Heart left ventricle (tissue), 13 donors: ENCODE measurements around the gene UGGT1.

Experiments used
- CTCF ChIP-seq, 12 donors: fragments of 200-600 bp; sonication (generic) in 4 of 12; IDR thresholded peaks; one replicate each; pipeline versions ENCODE4 v1.5.0 to v1.8.0; 2018 to 2022; ENCODE audit warnings: antibody characterized with exemption in 12 of 12, mild to moderate bottlenecking in 5 of 12
- POLR2A ChIP-seq, 2 donors: fragments of 450-650 bp; IDR thresholded peaks; one replicate each; pipeline ENCODE4 v1.6.1; 2017; ENCODE audit warnings: antibody characterized with exemption in 2 of 2, mild to moderate bottlenecking in 2 of 2, moderate library complexity in 2 of 2
- donor health status: ischemic (EF 13 %, LVEDD 7.1; RV severe dilation, severe dysfunction).
- donor health status: DM: no; HTN: yes; CAD: no.
- donor health status: DM: no; HTN: no; CAD: no.
- donor health status: ischemic (EF 25% LVEDD 6.9; RV normal size, moderate dysfunction).
- donor health status: ischemic (EF 25% LVEDD 5.7; RV mildly dilated, moderate dysfunction).
- donor health status: ischemic (EF 35%, LVEDD 5.7; RV mildly dilated, moderate dysfunction).
- donor health status: nonischemic (EF 11% LVEDD 7.7; RV severe dilation, severe dysfunction).
- donor health status: DM: yes; HTN: yes; CAD: no.
- donor health status: PGD.
- donor health status: ischemic (EF 29% LVEDD 5.4; RV normal size, mild dysfunction).
- donor health status: nonischemic (EF 23%, LVEDD 6.1; RV moderate dilation, normal function).

GRCh38 chr2:128196026-128196425 lies 105.0 kb downstream of the UGGT1 start:
- TF ChIP-seq CTCF (IDR thresholded peaks at IDR 0.05) = no peak
- no peak for TF ChIP-seq POLR2A (IDR thresholded peaks at IDR 0.05)
